Right lobe of liver (tissue), 4 donors: Measurements from ENCODE around the gene LRMDA.

Experiments used
- POLR2A ChIP-seq: fragments of 450-650 bp; IDR thresholded peaks from one replicate; pipeline ENCODE4 v1.6.1; 2017; ENCODE audit warnings: antibody characterized with exemption, mild to moderate bottlenecking
- TF ChIP-seq, protein P1 (sequence below), 4 donors: fragments of 200-600 bp in 3 of 4; fragments of 450-650 bp in 1 of 4; IDR thresholded peaks; one replicate each; pipeline versions ENCODE4 v1.5.1 to v1.8.0; 2016 to 2022; ENCODE audit warnings: antibody characterized with exemption in 4 of 4, mild to moderate bottlenecking in 2 of 4
- donor health status: DM: no; HTN: no; CAD: no.
- donor health status: DM: no; HTN: no; CAD: no.
- donor health status: DM: no; HTN: yes; CAD: no.

DNA sequence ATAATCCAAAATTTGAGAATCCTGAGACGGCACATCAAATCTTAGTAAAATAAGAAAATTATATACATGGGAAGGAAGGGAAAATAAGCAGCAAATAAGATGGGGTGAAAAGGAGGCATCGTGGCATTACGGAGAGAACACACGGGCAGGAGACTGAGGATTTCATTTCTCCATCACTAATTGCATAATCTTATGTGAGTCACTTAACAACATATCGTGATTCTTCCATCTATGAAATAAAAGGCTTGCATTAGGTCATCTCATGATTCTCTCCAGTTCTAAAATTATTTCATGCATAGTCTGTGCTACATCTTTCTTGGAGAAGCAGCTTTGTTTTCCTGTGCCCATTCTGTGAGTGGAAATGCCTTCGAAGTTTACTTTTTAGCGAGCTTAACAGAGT is 288.7 kb downstream of the LRMDA start:
- no peak for TF ChIP-seq POLR2A
- TF ChIP-seq, protein P1, sequence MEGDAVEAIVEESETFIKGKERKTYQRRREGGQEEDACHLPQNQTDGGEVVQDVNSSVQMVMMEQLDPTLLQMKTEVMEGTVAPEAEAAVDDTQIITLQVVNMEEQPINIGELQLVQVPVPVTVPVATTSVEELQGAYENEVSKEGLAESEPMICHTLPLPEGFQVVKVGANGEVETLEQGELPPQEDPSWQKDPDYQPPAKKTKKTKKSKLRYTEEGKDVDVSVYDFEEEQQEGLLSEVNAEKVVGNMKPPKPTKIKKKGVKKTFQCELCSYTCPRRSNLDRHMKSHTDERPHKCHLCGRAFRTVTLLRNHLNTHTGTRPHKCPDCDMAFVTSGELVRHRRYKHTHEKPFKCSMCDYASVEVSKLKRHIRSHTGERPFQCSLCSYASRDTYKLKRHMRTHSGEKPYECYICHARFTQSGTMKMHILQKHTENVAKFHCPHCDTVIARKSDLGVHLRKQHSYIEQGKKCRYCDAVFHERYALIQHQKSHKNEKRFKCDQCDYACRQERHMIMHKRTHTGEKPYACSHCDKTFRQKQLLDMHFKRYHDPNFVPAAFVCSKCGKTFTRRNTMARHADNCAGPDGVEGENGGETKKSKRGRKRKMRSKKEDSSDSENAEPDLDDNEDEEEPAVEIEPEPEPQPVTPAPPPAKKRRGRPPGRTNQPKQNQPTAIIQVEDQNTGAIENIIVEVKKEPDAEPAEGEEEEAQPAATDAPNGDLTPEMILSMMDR (IDR thresholded peaks at IDR 0.05), result no peak
